Measurements from ENCODE around the gene EFNA2. TPM values are rescaled to one million over a fixed set of nuclear protein-coding genes. Genes with fewer than 3 reads are reported as not detected.

Gene EFNA2
- total RNA-seq, 1 experiment from 2014 or later, result 12.2 TPM

GRCh38 chr19:1256646-1257474 is 28.8 kb upstream of the EFNA2 start:
- Histone ChIP-seq H3K4me3 (replicated peaks in 1 of 2; ENCODE audit: low read depth in 1 of 2, low read length in 2 of 2) (no peak overlapping the region), H3K27me3 (ENCODE audit: insufficient read depth, low read length) (no peaks in the 10 kb centered on the region), H3K9ac (ENCODE audit: low read length) (peak overlapping the region; percentile 65; the same call in 1 of the 2 replicates), H3K36me3 (ENCODE audit: control insufficient read depth in 1 of 2, insufficient read depth in 2 of 2, low read length in 2 of 2) (peaks cover 24 to 43% of the 10 kb centered on the region in 2 experiments), H3K27ac (ENCODE audit: low read depth, low read length) (peak overlapping the region; percentile 90), H3K4me1 (ENCODE audit: control insufficient read depth in 1 of 2, insufficient read depth in 2 of 2, low read length in 2 of 2) (peaks cover 39 to 94% of the 10 kb centered on the region in 2 experiments), H4K20me1 (ENCODE audit: insufficient read depth) (peaks cover 3% of the 10 kb centered on the region; the same call in 1 of the 2 replicates), H3K4me2 (ENCODE audit: low read length) (no peak overlapping the region), H3K79me2 (ENCODE audit: insufficient read depth, low read length) (peaks cover 72% of the 10 kb centered on the region), H2AFZ (ENCODE audit: low read depth, low read length, poor library complexity, severe bottlenecking) (no peak overlapping the region), H3K9me2 (ENCODE audit: insufficient read depth) (no peaks in the 10 kb centered on the region), H3K9me3 (ENCODE audit: control insufficient read depth in 1 of 2, insufficient read depth in 1 of 2, low read depth in 1 of 2, low read length in 2 of 2) (no peaks in the 10 kb centered on the region)
- CTCF ChIA-PET, result interaction anchor here (1.1 to 1.9 kb wide), 2 partner anchors 9 to 12 kb away, joined by 3 to 8 read pairs; no protein-coding TSS in a partner anchor
- BruUV-seq (replicated peaks), result no TSS peak
- DNase-seq (ENCODE audit: low read depth, low spot score) (no peak), ATAC-seq (no peak)
- intact Hi-C loops (cut with micrococcal nuclease), result no loop called here
- TF ChIP-seq, protein P1, sequence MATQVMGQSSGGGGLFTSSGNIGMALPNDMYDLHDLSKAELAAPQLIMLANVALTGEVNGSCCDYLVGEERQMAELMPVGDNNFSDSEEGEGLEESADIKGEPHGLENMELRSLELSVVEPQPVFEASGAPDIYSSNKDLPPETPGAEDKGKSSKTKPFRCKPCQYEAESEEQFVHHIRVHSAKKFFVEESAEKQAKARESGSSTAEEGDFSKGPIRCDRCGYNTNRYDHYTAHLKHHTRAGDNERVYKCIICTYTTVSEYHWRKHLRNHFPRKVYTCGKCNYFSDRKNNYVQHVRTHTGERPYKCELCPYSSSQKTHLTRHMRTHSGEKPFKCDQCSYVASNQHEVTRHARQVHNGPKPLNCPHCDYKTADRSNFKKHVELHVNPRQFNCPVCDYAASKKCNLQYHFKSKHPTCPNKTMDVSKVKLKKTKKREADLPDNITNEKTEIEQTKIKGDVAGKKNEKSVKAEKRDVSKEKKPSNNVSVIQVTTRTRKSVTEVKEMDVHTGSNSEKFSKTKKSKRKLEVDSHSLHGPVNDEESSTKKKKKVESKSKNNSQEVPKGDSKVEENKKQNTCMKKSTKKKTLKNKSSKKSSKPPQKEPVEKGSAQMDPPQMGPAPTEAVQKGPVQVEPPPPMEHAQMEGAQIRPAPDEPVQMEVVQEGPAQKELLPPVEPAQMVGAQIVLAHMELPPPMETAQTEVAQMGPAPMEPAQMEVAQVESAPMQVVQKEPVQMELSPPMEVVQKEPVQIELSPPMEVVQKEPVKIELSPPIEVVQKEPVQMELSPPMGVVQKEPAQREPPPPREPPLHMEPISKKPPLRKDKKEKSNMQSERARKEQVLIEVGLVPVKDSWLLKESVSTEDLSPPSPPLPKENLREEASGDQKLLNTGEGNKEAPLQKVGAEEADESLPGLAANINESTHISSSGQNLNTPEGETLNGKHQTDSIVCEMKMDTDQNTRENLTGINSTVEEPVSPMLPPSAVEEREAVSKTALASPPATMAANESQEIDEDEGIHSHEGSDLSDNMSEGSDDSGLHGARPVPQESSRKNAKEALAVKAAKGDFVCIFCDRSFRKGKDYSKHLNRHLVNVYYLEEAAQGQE (IDR thresholded peaks at IDR 0.05; ENCODE audit: low read depth), result no peak
- TF ChIP-seq SIN3A (IDR thresholded peaks at IDR 0.05; ENCODE audit: low read depth) (no peak), ATF3 (IDR thresholded peaks at IDR 0.05) (no peak), FOSL1 (IDR thresholded peaks at IDR 0.05; ENCODE audit: low read depth) (no peak), ZFX (IDR thresholded peaks at IDR 0.05) (peak; percentile 12; the same call in 1 of the 2 replicates)
- RAD21 ChIA-PET (ENCODE audit: low non-redundant PET in 1 of 2, low total read pairs in 2 of 2, uncharacterized antibody in 2 of 2, unreplicated experiment in 2 of 2), result interaction anchor here in 1 of 2 experiments (1.0 kb wide), 1 partner anchor 10 kb away, joined by 6 read pairs; no protein-coding TSS in a partner anchor
- POLR2A ChIA-PET, result interaction anchor here (2.1 to 4.4 kb wide), 3 partner anchors 9 to 13 kb away, joined by 12 to 54 read pairs (median 15); partner anchors contain the start of gene CIRBP
